Measurements from ENCODE around the gene SH3GLB2.

GRCh38 chr9:129058965-129059795 lies 31.0 kb upstream of the SH3GLB2 start:
- TF ChIP-seq SIN3A (IDR thresholded peaks at IDR 0.05; ENCODE audit: borderline replicate concordance, insufficient read depth, low read length) (no peak), REST (IDR thresholded peaks at IDR 0.05; ENCODE audit: insufficient read depth in 1 of 2, low read depth in 2 of 2, low read length in 2 of 2) (no peak), POLR2AphosphoS5 (IDR thresholded peaks at IDR 0.05; ENCODE audit: low read depth, low read length) (no peak)

Data from PFSK-1 (cell line).